Measurements from ENCODE around the gene LAMC3. TPM values are rescaled to one million over a fixed set of nuclear protein-coding genes. Genes with fewer than 3 reads are reported as not detected.

LAMC3 gene
- total RNA-seq, 1 donor from 2014 or later, result 1.6 TPM

- H3K27ac ChIP-seq, result no peak overlapping the region
- intact Hi-C loops (cut with DNase I), result no loop called here
- H3K4me1 ChIP-seq, result no peaks in the 10 kb centered on the region
- no peaks in the 10 kb centered on the region for H3K27me3 ChIP-seq
- H3K36me3 ChIP-seq, result no peaks in the 10 kb centered on the region
- H3K4me3 ChIP-seq, result no peak overlapping the region
- no peaks in the 10 kb centered on the region for H3K9me3 ChIP-seq
- no peak for DNase-seq (ENCODE audit: low spot score in 2 of 2)
- no peak for TF ChIP-seq CTCF (IDR thresholded peaks at IDR 0.05)
Observed at GRCh38 chr9:131015876-131016397, 7.0 kb downstream of the LAMC3 start.

GRCh38 chr9:131017067-131017466, 8.1 kb downstream of the LAMC3 start:
- H3K27me3 ChIP-seq, result no peaks in the 10 kb centered on the region
- no peak for DNase-seq (ENCODE audit: low spot score in 2 of 2)
- H3K36me3 ChIP-seq, result no peaks in the 10 kb centered on the region
- H3K9me3 ChIP-seq, result no peaks in the 10 kb centered on the region
- H3K4me1 ChIP-seq, result no peaks in the 10 kb centered on the region
- no peak overlapping the region for H3K4me3 ChIP-seq
- peak overlapping the region in 1 of 2 donors; percentile 33 for H3K27ac ChIP-seq
- TF ChIP-seq CTCF (IDR thresholded peaks at IDR 0.05), result no peak
- intact Hi-C loops (cut with DNase I), result no loop called here

GRCh38 chr9:131018621-131019020, 9.6 kb downstream of the LAMC3 start:
- Histone ChIP-seq H3K27me3 (no peaks in the 10 kb centered on the region), H3K4me3 (no peak overlapping the region), H3K9me3 (no peaks in the 10 kb centered on the region), H3K27ac (no peak overlapping the region), H3K4me1 (no peaks in the 10 kb centered on the region), H3K36me3 (no peaks in the 10 kb centered on the region)
- peak in 1 of 3 experiments; percentile 4 for TF ChIP-seq CTCF (IDR thresholded peaks at IDR 0.05)
- no peak for DNase-seq (ENCODE audit: low spot score in 2 of 2)
- intact Hi-C loops (cut with DNase I), result no loop called here

GRCh38 chr9:131019388-131020239, 10.6 kb downstream of the LAMC3 start:
- peak overlapping the region; percentile 60 to 76 for H3K27ac ChIP-seq
- no peak overlapping the region for H3K4me3 ChIP-seq
- H3K4me1 ChIP-seq, result no peaks in the 10 kb centered on the region
- DNase-seq (ENCODE audit: low spot score in 2 of 2), result peak in 1 of 2 donors; percentile 75
- intact Hi-C loops (cut with DNase I), result no loop called here
- no peaks in the 10 kb centered on the region for H3K27me3 ChIP-seq
- no peak for TF ChIP-seq CTCF (IDR thresholded peaks at IDR 0.05)
- H3K9me3 ChIP-seq, result no peaks in the 10 kb centered on the region
- no peaks in the 10 kb centered on the region for H3K36me3 ChIP-seq

GRCh38 chr9:131020388-131020787, 11.4 kb downstream of the LAMC3 start:
- TF ChIP-seq CTCF (IDR thresholded peaks at IDR 0.05), result no peak
- peak in 1 of 2 donors; percentile 74 for DNase-seq (ENCODE audit: low spot score in 2 of 2)
- Histone ChIP-seq H3K27ac (peak overlapping the region; percentile 60 to 76), H3K4me3 (no peak overlapping the region), H3K36me3 (no peaks in the 10 kb centered on the region), H3K27me3 (no peaks in the 10 kb centered on the region), H3K9me3 (no peaks in the 10 kb centered on the region), H3K4me1 (no peaks in the 10 kb centered on the region)
- intact Hi-C loops (cut with DNase I), result no loop called here
